HG02885 (cell line): ENCODE results near the gene WDFY3.

ENCODE experiments used
- ATAC-seq: cut with Tn5 transposase; IDR thresholded peaks from one replicate; pipeline ENCODE4 v1.9.1; 2021; ENCODE audit warnings: mild to moderate bottlenecking; ENCODE audit not compliant: unreplicated experiment, poor library complexity

The WDFY3 gene

DNA sequence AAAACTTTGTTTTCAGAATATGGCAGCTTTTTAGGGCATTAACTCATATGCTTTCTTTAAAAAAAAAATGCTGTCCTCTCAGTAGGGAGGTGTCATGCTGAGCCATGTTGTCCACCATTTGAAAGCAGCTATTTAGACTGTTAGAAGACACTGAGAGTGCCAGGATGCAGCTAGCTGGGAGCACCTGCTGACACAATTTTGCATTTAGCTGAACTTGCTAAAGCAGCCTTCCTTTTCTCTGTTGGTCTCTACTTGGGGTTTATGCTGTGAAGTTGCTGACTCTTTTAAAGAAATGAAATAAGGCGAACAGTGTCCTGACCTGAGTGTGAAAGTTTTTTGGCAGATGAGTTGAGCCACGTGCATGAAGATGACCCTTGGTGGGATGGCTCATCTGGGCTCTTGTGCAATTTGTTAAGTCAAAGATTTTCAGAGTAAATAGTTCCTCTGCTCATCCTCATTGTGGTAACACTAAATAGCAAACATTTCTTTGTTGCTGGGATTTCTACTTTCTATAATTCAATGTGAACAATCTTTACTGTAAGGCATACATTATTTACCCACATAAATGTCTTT is 319.1 kb downstream of the WDFY3 start:
- no peak for ATAC-seq

DNA sequence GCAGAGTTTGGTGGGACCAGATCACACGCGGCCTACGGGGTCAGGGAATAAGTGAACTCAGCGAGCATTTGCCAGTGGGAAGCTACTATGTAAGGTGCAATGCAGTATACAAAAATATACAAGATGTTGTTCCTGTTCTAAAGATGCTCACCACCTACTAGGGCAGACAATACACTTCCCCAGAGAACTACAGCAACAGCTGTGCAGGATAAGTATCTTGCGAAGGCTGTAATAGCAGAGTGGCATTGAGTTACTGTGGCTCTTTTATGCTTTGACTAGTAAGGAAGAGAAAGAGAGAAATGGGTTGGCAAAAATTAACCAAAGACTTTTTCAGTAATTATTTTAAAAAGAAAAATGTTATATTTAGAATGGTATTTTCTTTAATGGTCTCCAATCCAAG is 322.4 kb downstream of the WDFY3 start:
- no peak for ATAC-seq

DNA sequence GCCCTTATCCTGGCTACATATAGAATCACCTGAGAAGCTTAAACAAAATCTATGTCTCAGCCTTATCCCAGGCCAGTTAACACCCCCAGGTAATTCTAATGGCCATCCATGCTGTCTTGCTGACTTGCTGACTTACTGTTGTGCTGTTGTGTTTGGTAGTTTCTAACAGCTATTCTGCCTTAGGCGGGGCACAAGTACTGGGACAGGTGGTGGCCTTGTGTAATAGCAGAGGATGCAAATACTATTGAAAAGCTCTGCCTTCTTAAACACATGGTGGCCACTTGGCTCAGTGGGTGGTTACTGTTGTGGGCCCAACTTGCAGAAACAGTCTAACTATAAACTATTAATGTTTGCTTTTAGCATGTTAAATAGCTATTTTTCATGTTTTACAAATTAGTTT is 327.3 kb downstream of the WDFY3 start:
- no peak for ATAC-seq

GRCh38 chr4:84638092-84638491 is 328.4 kb downstream of the WDFY3 start:
- ATAC-seq: no peak

DNA sequence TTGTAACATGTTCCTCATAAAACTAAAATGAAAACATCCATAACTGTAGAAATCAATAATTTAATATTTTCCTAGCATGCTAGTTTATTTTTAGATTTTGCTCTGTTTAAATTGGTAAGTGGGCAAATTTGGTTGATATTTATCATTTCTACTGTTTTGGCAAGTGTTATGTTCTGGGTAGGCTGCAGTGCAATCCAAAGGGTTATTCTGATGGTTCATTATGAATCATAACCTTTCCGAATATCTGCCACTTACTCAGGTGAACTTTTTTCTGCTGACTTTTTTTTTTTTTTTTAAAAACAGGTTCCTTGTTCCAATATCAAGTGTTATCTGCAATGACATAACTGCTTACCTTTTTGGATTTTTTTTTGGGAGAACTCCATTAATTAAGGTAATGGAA is 331.5 kb downstream of the WDFY3 start:
- ATAC-seq: no peak

- ATAC-seq: no peak
Measured at GRCh38 chr4:84632092-84632491, 334.4 kb downstream of the WDFY3 start.

- no peak for ATAC-seq
Measured at GRCh38 chr4:84631573-84631972, 334.9 kb downstream of the WDFY3 start.

- no peak for ATAC-seq
Measured at GRCh38 chr4:84626673-84627072, 339.8 kb downstream of the WDFY3 start.

GRCh38 chr4:84623661-84624060 is 342.8 kb downstream of the WDFY3 start:
- ATAC-seq: no peak

DNA sequence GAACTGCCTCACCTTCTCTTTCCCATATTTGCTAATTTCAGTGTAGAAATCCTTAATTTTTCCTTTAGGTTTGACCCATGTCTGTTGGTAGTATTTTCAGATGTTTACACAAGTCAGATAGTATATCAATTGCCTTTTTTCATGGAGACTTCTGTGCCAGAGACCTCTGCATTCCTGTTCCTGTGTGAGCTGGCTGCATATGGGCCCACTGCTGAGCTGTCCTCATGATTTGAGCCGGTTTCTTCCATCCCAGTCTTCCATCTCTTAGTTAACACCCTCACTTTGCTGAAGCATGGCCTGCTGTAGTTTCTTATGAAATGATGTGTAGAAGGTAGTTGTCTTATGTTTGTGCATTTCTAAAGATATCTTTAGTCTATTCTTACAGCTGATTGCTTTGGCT is 343.5 kb downstream of the WDFY3 start:
- no peak for ATAC-seq
